GM19025 (cell line): ENCODE data around the gene PARD3B.

ENCODE experiments used
- ATAC-seq: cut with Tn5 transposase; IDR thresholded peaks from one replicate; pipeline ENCODE4 v1.9.1; 2021; ENCODE audit warnings: mild to moderate bottlenecking, low read depth, moderate library complexity; ENCODE audit not compliant: unreplicated experiment

PARD3B gene

GRCh38 chr2:204691911-204692510 lies 146.7 kb downstream of the PARD3B start:
- ATAC-seq: no peak

- ATAC-seq: no peak
These were observed 147.5 kb downstream of the PARD3B start for GRCh38 chr2:204692790-204693189.

- ATAC-seq: no peak
These were observed 148.0 kb downstream of the PARD3B start for GRCh38 chr2:204693262-204693661.

GRCh38 chr2:204695506-204695905 lies 150.2 kb downstream of the PARD3B start:
- no peak for ATAC-seq

GRCh38 chr2:204696124-204696523 lies 150.8 kb downstream of the PARD3B start:
- no peak for ATAC-seq

GRCh38 chr2:204705243-204705932 lies 160.1 kb downstream of the PARD3B start:
- no peak for ATAC-seq

GRCh38 chr2:204706939-204707338 lies 161.7 kb downstream of the PARD3B start:
- ATAC-seq: no peak

GRCh38 chr2:204713211-204713610 lies 167.9 kb downstream of the PARD3B start:
- no peak for ATAC-seq

- ATAC-seq: no peak
These were observed 170.1 kb downstream of the PARD3B start for GRCh38 chr2:204715361-204715760.

- ATAC-seq: no peak
These were observed 172.3 kb downstream of the PARD3B start for GRCh38 chr2:204717591-204717990.

- no peak for ATAC-seq
These were observed 173.3 kb downstream of the PARD3B start for GRCh38 chr2:204718607-204719006.

GRCh38 chr2:204720874-204721273 lies 175.6 kb downstream of the PARD3B start:
- ATAC-seq: no peak

GRCh38 chr2:204722207-204722606 lies 176.9 kb downstream of the PARD3B start:
- ATAC-seq: no peak

- no peak for ATAC-seq
These were observed 177.4 kb downstream of the PARD3B start for GRCh38 chr2:204722691-204723090.

GRCh38 chr2:204725693-204726360 lies 180.6 kb downstream of the PARD3B start:
- no peak for ATAC-seq

- ATAC-seq: no peak
These were observed 181.6 kb downstream of the PARD3B start for GRCh38 chr2:204726831-204727230.

- no peak for ATAC-seq
These were observed 182.1 kb downstream of the PARD3B start for GRCh38 chr2:204727368-204727767.

- ATAC-seq: no peak
These were observed 185.3 kb downstream of the PARD3B start for GRCh38 chr2:204730603-204731002.

- ATAC-seq: no peak
These were observed 186.7 kb downstream of the PARD3B start for GRCh38 chr2:204732019-204732418.

- ATAC-seq: no peak
These were observed 192.0 kb downstream of the PARD3B start for GRCh38 chr2:204737296-204737695.

GRCh38 chr2:204738721-204739120 lies 193.4 kb downstream of the PARD3B start:
- no peak for ATAC-seq
